ENCODE measurements around the gene COMT.

DNA sequence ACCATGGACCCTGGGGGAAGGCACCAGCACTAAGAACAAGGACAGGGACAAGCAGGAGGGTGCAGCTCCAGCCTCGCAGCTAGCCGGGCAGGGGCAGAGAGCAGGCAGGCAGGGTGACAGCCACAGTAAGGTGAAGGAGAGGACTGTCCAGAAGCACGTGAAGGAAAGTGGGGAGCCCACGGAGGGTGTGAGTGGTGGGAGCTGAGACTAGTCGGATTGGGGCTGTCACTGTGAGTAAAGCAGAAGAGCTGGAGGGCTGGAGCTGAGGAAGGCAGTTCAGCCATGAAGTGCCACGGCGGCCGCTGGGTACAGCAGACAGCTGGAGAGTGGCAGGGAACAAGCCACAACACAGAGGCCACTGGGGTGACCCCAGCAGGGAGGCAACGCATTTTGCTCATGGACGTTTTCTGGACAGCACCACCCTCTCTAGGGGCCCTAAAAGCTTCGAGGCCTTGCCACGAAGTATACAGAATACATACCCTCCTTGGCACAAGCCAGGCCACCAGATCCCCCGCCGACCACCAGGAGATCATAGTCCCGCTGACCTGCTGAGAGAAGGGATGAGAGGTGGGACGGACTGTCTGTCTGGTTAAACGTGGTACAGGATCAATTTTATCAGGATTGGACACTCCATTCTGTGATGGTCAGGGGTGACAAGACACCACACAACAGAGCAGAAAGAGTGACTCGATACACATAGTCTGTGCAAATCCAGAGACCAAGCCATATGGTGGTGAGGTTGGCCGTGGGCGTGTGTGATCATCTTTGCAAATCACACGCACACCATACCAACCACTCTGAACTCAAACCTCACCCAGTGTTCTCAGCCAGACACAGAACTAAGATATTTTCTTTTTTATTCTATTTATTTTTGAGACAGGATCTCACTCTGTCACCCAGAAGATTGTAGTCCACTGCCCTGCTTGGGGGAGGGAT lies 10.8 kb upstream of the COMT start:
- TF ChIP-seq CTCF (IDR thresholded peaks at IDR 0.05 in 8 of 11, conservative IDR thresholded peaks at IDR 0.05 in 3 of 11) = no peak
- TF ChIP-seq POLR2A (IDR thresholded peaks at IDR 0.05) = no peak
- TF ChIP-seq POLR2AphosphoS5 (IDR thresholded peaks at IDR 0.05) = no peak
